ENCODE measurements around the gene CELA2B. TPM values are rescaled to one million over a fixed set of nuclear protein-coding genes. Genes with fewer than 3 reads are reported as not detected.

Gene CELA2B
- total and polyA plus RNA-seq, 9 of the 15 experiments (the other 6 are each of a cell fraction or from before 2014, with no cell fraction given), result 0.25 to 2.1 (median 0.38) TPM; not detected in 5

DNA sequence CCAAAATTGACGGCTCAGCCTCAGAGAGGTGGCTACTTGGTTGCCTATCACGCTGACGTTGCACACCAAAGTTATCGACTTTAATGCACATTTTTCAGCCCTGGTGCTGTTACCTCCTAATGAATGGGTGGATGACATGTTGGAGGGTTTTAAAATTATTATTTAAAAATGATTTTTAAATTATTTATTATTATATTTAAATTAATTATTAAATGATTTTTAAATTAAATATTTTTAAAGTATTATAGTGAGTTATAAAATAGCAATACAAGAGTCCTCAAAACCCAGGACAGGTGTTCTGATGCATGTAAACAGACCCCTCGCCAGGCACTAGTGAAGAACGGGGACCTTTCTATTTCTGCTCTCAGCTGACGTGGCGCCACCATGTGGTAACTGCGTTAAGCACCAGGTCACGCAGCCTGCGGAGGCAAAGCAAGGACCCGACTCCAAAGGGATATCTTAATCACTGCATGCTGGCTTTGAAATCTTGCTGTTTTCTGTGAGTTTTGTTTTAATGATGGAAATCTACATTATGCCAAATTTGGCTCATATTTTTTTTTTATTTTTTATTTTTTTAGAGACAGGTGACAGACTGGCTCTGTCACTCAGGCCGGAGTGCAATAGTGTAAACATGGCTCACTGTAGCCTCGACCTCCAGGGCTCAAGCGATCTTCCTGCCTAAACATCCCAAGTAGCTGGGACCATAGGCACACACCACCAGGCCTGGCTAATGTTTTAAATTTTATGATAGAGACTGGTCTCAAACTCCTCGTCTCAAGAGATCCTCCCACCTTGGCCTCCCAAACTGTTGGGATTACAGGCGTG lies 25.5 kb downstream of the CELA2B start (continued):
- TF ChIP-seq, protein P1, sequence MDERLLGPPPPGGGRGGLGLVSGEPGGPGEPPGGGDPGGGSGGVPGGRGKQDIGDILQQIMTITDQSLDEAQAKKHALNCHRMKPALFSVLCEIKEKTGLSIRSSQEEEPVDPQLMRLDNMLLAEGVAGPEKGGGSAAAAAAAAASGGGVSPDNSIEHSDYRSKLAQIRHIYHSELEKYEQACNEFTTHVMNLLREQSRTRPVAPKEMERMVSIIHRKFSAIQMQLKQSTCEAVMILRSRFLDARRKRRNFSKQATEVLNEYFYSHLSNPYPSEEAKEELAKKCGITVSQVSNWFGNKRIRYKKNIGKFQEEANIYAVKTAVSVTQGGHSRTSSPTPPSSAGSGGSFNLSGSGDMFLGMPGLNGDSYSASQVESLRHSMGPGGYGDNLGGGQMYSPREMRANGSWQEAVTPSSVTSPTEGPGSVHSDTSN (CRISPR knock-in tag; IDR thresholded peaks at IDR 0.05; ENCODE audit: low read depth), result no peak
- TF ChIP-seq, protein P1 (tag; conservative IDR thresholded peaks at IDR 0.05; ENCODE audit: low read depth), result no peak
- TF ChIP-seq RBM34 (IDR thresholded peaks at IDR 0.05; ENCODE audit: borderline replicate concordance, insufficient read depth, low read length) (no peak), ZNF146 (CRISPR knock-in tag; IDR thresholded peaks at IDR 0.05; ENCODE audit: unreplicated experiment) (no peak), ZNF561 (CRISPR knock-in tag; conservative IDR thresholded peaks at IDR 0.05) (no peak), ZNF165 (CRISPR knock-in tag; IDR thresholded peaks at IDR 0.05; ENCODE audit: borderline replicate concordance) (no peak), DDX20 (tag; IDR thresholded peaks at IDR 0.05; ENCODE audit: low read depth) (no peak), ELF2 (CRISPR knock-in tag; IDR thresholded peaks at IDR 0.05) (no peak), TAF9B (IDR thresholded peaks at IDR 0.05; ENCODE audit: partially characterized antibody) (no peak), TBL1XR1 (IDR thresholded peaks at IDR 0.05; ENCODE audit: low read length in 2 of 2) (no peak), TAF7 (tag; IDR thresholded peaks at IDR 0.05) (no peak), MEF2A (IDR thresholded peaks at IDR 0.05; ENCODE audit: control insufficient read depth, low read depth, low read length) (no peak), SMARCA5 (IDR thresholded peaks at IDR 0.05) (no peak), ARHGAP35 (IDR thresholded peaks at IDR 0.05; ENCODE audit: partially characterized antibody) (no peak), TCF7L2 (IDR thresholded peaks at IDR 0.05; ENCODE audit: low read depth, low read length) (no peak), KLF16 (IDR thresholded peaks at IDR 0.05) (0 out of 2 replicates have a peak, but pooled peaks have one; percentile 31), ZNF184 (CRISPR knock-in tag; IDR thresholded peaks at IDR 0.05) (peak; percentile 96), TEAD1 (CRISPR knock-in tag; IDR thresholded peaks at IDR 0.05) (no peak)
- TF ChIP-seq, protein P2, sequence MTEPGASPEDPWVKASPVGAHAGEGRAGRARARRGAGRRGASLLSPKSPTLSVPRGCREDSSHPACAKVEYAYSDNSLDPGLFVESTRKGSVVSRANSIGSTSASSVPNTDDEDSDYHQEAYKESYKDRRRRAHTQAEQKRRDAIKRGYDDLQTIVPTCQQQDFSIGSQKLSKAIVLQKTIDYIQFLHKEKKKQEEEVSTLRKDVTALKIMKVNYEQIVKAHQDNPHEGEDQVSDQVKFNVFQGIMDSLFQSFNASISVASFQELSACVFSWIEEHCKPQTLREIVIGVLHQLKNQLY (CRISPR knock-in tag; conservative IDR thresholded peaks at IDR 0.05), result no peak
- TF ChIP-seq, protein P3, sequence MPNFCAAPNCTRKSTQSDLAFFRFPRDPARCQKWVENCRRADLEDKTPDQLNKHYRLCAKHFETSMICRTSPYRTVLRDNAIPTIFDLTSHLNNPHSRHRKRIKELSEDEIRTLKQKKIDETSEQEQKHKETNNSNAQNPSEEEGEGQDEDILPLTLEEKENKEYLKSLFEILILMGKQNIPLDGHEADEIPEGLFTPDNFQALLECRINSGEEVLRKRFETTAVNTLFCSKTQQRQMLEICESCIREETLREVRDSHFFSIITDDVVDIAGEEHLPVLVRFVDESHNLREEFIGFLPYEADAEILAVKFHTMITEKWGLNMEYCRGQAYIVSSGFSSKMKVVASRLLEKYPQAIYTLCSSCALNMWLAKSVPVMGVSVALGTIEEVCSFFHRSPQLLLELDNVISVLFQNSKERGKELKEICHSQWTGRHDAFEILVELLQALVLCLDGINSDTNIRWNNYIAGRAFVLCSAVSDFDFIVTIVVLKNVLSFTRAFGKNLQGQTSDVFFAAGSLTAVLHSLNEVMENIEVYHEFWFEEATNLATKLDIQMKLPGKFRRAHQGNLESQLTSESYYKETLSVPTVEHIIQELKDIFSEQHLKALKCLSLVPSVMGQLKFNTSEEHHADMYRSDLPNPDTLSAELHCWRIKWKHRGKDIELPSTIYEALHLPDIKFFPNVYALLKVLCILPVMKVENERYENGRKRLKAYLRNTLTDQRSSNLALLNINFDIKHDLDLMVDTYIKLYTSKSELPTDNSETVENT (CRISPR knock-in tag; IDR thresholded peaks at IDR 0.05), result no peak
- TF ChIP-seq, protein P4, sequence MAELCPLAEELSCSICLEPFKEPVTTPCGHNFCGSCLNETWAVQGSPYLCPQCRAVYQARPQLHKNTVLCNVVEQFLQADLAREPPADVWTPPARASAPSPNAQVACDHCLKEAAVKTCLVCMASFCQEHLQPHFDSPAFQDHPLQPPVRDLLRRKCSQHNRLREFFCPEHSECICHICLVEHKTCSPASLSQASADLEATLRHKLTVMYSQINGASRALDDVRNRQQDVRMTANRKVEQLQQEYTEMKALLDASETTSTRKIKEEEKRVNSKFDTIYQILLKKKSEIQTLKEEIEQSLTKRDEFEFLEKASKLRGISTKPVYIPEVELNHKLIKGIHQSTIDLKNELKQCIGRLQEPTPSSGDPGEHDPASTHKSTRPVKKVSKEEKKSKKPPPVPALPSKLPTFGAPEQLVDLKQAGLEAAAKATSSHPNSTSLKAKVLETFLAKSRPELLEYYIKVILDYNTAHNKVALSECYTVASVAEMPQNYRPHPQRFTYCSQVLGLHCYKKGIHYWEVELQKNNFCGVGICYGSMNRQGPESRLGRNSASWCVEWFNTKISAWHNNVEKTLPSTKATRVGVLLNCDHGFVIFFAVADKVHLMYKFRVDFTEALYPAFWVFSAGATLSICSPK (IDR thresholded peaks at IDR 0.05; ENCODE audit: borderline replicate concordance), result no peak
